Measurements from ENCODE around the gene PC.
"Not testable (repeated sequence)": the region's sequence is repeated elsewhere in the genome, so short reads cannot be mapped to it uniquely, and the experiment has no call there.

Gene PC

DNA sequence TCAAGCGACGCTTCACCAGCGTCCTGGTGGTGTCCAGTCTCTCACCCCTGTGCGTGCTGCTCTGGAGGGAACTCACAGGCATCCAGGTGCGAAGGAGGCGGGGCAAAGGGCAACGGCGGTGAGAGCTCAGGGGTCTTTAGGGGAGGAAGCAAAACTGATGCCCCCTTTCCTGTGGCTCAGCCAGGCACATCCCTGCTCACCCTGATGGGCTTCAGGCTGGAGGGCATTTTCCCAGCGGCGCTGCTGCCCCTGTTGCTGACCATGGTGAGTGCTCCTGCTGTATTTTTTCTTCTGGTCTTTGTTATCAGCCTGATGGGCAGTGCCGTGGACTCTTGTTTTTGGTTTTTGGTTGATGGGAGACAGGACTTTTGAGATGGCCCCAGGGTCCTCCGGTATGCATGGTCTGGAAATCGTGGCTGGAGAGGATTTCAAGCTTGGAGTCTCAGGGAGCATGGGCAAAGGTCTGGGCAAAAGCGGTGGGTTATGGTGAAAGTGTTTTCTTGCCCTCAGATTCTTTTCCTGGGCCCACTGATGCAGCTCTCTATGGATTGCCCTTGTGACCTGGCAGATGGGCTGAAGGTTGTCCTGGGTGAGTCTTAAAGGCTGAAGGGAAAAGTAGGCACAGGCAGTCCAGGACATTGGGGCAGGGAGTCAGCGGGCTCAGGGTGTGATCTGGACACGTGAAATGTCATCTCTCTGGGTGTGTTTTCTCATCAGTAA is 114.2 kb downstream of the PC start:
- no peak for DNase-seq (ENCODE audit: low read depth, low spot score)

DNA sequence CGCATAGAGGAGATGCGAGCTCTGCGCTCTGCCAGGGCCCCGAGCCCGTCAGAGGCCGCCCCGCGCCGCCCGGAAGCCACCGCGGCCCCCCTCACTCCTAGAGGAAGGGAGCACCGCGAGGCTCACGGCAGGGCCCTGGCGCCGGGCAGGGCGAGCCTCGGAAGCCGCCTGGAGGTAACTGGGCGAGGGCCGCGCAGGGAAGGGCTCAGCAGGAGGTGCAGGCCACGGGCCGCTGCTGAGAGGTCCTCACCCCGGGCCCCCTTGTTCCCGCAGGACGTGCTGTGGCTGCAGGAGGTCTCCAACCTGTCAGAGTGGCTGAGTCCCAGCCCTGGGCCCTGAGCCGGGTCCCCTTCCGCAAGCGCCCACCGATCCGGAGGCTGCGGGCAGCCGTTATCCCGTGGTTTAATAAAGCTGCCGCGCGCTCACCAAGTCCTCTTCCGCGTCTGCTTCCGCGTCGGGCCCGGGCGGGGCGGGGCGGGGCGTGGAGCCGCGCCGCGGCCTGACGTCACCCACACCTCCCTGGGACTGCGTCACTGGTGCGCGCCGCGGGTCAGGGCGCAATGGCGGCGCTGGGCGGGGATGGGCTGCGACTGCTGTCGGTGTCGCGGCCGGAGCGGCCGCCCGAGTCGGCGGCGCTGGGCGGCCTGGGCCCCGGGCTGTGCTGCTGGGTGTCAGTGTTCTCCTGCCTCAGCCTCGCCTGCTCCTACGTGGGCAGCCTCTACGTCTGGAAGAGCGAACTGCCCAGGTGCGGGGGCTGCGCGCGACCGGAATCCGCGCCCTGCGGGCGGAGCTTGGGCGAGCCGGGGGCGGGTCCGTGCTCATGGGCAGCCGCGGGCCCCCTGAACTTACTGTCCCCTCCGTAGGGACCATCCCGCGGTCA is 115.0 kb downstream of the PC start, which contains the start of gene RCE1:
Gene RCE1 (plus strand): TSS at position 546 of the 880 bp plus-strand sequence. CDS start 15 bp downstream, at position 561.
- peak; percentile 75 for DNase-seq (ENCODE audit: low read depth, low spot score)

DNA sequence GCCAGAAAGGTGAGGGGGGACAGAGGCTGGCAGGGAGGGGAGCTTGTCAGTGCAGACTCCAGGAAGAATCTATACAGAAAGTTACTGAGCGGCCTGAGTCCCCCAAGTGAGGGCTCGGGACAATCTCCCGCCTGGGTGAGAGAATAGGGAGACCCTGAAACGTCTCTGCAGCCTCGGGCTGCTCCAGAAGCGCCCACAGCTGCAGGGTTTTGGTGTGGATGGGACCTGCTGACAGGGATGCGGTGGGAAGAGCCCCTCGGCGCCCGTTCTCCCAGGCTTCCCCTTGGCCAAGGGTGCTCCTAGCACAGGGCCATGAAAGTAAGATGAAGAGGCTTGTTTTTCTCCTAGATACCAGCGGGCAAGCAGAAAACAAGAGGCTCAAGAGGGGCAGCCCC is 115.7 kb downstream of the PC start:
- DNase-seq (ENCODE audit: low read depth, low spot score): no peak

DNA sequence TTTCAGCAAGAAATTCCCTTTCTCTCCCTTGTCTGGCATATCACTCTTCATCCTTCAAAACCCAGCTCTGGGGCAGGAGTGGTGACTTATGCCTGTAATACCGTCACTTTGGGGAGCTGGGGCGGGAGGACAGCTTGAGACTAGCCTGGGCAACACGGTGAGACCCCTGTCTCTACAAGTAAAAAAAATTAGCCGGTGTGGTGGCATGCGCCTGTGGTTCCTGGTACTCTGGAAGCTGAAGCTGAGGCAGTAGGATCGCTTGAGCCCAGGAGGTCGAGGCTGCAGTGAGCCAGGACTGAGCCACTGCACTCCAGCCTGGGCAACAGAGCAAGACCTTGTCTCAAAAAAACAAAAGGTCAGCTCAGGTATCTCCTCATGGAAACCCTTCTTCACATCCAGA is 116.3 kb downstream of the PC start:
- DNase-seq (ENCODE audit: low read depth, low spot score): no peak

DNA sequence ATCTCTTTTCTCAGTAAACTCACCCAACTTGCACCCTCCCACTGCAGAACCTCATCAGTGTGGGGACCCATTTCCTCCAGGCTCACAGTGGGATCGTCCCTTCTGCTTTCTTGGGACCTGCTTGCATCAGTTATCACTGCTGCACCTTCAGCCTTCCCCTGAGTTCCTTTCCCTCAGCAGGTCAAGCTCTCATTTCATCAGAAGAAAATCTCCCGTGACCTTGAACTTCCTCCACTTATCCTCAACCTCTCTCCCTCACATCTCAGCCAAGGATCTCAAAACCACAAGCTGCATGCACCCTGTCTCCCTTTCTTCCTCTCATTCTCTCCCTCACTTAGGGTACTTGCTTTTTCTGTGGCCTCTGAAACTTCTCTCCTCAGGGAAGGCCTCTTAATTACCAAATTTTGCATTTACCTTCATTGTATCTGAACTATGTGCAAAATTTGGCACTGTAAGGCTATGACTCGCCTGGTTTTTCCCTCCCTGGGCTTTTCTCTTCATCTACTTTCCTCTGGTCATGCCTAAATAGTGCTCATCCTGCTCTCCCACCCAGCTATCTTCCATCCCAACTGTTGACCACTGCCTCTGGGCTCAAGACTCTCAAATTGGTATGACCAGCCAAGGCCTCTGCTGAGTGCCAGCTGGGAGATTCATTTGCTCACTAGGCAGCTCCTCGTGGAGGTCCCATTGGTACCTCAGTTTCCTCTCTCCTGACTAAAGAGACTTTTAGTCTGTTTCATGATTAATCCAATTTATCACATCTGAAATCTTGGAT is 117.7 kb downstream of the PC start:
- DNase-seq (ENCODE audit: low read depth, low spot score): no peak

DNA sequence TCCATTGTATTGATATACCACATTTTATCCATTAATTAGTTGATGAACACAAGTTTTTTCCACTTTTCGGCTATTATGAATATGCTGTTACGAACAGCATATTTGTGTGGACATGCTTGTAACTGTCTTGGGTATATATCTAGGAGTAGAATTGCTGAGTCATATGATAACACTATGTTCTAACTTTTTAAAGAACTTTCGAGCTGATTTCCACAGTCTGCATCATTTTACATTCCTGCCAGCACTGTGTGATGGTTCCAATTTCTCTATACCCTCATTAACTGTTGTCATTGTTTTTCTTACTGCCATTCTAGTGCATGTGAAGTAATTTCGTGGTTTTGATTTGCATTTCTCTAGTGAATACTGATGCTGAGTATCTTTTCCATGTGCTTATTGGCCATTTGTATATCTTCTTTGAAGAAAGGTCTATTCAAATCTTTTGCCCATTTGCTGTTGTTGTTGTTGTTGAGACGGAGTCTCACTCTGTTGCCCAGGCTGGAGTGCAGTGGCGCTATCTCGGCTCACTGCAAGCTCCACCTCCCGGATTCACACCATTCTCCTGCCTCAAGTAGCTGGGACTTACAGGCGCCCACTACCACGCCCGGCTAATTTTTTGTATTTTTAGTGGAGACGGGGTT is 122.3 kb downstream of the PC start:
- DNase-seq (ENCODE audit: low read depth, low spot score): no peak

DNA sequence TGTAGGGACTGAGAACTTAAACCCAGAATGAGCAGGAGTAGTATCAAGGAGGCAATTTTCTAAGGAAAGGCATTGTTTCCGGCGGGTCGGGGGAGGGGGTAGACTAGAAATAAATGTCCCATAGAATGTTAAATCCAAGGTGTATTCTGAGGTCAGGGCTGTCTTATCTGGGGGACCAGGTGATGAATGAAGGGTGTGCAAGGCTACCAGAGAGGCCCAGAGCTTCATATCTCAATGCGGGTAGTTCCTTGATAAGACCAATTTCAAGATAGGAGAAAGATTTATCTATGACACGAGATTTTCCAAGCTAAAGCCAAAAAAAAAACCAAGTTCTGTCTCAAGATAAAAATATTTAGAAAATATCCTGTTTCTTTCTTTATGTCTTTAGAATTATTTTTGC is 123.2 kb downstream of the PC start:
- DNase-seq (ENCODE audit: low read depth, low spot score): no peak

DNA sequence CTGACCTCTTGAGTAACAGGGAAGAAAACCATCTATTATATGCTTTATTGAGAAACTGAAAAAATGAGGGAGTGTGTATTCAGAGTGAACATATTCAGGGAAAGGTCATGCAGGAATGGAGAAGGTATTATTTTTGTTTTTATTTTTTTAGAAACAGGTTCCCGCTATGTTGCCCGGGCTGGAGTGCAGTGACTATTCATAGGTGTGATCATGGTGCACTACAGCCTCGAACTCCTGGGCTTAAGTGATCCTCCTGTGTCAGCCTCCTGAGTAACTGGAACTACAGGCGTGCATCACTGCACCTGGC is 123.7 kb downstream of the PC start:
- DNase-seq (ENCODE audit: low read depth, low spot score): no peak

DNA sequence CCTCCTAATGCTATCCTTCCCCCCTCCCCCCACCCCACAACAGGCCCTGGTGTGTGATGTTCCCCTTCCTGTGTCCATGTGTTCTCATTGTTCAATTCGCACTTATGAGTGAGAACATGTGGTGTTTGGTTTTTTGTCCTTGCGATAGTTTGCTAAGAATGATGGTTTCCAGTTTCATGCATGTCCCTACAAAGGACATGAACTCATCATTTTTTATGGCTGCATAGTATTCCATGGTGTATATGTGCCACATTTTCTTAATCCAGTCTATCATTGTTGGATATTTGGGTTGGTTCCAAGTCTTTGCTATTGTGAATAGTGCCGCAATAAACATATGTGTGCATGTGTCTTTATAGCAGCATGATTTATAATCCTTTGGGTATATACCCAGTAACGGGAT is 133.6 kb downstream of the PC start:
- not testable (repeated sequence) for DNase-seq (ENCODE audit: low read depth, low spot score)

DNA sequence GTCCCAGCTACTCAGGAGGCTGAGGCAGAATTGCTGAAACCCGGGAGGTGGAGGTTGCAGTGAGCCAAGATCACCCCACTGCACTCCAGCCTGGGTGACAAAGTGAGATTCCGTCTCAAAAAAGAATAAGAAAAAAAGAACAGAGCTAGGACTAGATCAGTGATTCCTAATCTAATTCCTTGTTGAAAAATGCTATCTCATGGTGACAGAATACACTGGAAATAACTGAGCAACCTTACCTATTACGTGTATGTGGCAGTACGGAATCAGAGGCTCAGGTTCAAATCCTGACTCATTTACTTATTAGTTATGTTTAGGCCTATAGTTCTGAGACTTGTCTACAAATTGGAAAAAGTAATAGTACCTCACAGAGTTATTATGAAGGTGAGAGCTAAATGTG is 134.5 kb downstream of the PC start:
- DNase-seq (ENCODE audit: low read depth, low spot score): no peak

DNA sequence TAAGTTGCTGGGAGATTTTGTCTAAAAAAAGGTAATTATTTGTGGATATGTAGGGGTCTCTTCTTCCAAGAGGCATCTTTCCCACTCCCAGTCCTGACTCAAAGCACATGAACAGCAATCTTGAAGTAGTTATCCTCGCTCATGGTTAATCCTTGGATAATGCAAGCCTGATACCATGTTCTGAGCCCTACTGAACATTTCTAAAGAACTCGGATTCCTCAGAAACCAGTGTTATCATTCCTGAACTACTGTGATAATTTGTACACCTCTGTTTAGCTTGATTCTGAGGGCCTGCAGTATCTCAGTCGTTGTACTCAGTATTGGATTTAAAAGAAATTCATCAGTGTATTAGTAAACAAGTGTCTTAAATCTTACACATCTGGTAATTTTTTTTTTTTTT is 137.3 kb downstream of the PC start:
- DNase-seq (ENCODE audit: low read depth, low spot score): no peak

DNA sequence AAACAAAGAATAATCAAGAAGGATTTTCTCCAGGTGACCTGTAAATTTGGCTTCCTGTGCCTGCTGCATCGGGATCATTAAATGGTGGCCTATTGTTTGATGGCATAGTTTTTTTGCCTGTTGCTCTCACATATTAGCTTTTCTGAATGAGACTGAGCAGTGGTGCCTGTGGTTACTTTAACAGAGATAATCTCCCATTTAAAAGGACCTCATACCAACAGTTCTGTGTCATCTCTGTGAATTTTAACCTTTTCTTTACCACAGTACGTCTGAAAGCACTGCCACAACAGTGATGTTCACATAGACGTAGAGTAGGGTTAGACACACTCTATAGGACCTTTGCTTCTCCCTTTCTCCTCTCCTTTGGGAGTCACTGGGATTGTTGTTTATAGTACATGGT is 137.8 kb downstream of the PC start:
- DNase-seq (ENCODE audit: low read depth, low spot score): no peak

DNA sequence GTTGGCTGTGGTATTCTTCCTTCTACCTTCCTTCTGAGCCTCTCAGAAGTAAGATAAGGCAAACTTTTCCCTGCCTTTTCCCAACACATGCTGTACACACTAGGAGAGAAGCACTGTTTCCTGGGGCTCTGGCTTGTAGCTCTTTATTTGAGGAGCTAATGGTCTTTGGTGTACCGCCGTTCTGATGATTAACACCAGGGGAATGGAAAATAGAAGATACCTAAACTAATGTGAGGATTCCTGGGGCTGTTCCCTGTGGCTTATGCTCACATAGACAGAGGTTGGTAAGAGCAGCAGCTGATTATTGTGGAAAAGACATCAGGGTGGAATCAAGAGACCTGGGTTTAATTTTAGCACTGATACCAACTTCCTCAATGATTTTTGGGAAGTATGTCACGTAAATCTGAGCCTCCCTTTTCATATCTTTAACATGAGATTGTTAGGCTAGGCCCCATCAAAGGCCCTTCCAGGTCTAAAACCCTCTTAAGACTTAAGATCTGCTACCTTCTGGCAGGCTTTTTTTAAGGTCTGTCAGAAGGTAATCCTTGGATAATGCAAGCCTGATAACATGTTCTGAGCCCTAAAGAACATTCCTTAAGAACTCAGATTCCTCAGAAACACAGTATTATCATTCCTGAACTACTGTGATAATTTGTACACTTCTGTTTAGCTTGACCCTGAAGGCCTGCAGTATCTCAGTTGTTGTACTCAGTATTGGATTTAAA is 139.8 kb downstream of the PC start:
- no peak for DNase-seq (ENCODE audit: low read depth, low spot score)

DNA sequence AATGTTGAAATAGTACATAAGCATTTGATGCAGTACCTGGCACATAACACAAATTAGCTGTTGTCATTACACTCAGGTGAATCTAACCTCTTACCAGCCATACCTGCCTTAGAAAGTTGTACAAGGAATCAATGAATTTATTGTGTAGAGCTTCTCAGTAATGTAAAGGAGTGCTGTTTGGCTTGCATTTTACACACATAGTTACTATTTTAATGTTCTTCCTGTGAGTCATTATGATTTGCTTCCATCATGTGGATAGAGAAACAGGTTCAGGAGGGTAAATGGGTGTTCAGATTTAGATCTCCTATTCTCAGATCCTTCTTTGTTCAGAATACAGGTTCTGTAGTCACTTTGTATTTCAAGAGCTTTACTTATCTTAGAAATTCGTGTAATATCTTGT is 142.5 kb downstream of the PC start:
- DNase-seq (ENCODE audit: low read depth, low spot score): no peak

DNA sequence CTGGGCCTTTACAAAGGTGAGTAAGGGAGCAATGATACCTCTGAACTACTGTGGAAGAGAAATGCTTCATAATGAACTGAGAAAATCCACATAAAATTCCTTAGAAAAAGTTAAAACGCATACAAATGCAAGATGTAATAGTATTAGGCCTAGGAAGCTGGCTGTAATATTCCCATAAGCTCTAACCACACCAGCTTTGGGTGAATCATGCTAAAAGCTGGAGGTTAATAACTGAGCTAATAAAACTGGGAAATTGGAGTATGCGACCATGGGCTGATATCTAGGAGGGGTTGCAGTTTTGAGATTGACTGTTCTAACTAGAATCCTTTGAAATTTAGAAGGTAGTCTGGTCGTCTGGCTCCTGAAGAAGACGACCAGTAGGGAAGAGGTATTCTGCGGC is 143.5 kb downstream of the PC start:
- no peak for DNase-seq (ENCODE audit: low read depth, low spot score)

DNA sequence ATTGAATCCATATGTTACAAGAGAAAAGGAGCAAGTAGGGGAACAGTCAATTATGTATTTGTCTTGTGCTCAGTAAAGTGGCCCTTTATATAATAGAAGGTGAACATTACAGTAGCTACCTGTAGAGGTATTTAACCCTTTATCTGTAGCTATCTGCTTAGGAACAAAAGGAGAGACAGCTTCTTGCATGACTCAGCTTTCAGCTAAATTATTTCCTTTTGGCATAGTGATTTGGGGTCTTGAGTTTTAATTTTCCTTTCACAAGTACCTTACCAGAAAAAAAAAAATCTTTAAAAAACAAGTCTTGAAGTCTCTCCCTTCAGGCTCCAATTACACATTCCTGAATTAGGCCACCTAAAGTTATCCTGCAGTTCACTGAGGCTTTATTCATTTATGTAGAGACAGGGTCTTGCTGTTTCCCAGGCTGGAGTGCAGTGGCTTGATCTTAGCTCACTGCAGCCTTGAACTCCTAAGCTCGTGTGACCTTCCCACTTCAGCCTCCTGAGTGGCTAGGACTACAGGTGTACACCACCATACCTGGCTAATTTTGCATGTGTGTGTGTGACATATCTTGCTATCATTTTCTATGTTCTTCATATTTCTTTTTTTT is 147.5 kb downstream of the PC start:
- DNase-seq (ENCODE audit: low read depth, low spot score): no peak

DNA sequence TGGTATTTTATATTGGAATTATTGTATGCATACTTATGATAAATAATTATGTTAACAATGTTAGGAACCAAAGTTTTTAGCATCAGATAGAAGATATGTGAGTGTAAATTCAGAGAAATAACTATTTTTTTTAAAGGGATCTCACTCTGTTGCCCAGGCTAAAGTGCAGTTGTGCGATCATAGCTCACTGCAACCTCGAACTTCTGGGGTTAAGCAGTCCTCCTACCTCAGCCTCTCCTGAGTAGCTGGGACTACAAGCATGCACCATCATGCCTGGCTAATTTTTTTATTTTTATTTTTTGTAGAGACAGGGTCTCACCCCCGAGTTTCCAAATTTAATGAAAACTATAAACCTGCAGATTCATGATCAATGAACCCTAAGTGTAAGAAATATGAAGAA is 148.6 kb downstream of the PC start:
- no peak for DNase-seq (ENCODE audit: low read depth, low spot score)

DNA sequence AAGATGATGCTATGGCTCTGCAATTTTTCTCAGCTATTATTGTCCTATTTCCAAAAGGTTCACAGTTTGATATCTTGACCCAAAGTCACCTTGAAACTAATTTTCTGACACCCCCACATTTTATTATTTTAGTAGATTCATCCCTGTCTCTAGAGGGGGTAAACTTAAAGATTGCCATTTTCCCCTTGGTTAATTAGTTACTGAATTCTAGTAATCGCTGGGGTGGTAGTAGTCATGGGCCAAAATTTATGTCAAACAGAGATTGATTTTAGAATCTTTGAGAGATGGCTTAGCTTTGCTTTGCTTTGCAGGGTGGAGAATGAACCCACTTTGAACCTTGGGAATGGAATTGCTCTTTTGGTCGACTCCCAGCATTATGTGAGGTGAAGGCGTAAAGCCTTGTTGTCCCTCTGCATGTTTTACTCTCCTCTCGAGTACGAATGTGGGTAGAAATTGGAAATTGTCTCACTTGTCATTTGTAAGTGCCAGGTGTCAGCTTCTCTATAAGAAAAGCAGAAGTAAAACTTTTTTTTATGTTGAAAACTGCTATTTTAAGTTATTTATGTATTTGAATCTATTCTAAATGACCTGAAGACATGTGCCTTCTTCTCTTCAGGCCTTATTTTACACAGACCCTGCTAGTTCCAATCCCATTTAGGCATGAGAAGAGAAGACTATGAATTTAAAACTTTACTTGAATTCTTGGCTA is 157.3 kb downstream of the PC start:
- no peak for DNase-seq (ENCODE audit: low read depth, low spot score)

DNA sequence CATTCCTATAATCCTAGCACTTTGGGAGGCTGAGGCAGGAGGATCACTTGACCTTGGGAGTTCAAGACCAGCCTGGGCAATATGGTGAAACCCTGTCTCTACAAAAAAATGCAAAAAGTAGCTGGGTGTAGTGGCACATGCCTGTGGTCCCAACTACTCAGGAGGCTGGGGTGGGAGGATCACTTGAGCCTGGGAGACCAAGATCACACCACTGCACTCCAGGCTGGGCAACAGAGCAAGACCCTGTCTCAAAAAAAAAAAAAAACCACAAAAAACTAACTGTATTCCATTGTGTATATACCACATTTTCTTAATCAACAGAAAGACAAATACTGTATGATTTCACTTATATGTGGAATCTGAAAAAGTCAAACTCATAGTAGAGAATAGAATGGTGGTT is 158.4 kb downstream of the PC start:
- not testable (repeated sequence) for DNase-seq (ENCODE audit: low read depth, low spot score)

All from smooth muscle cell of the brain vasculature (primary cell).